ENCODE data around the gene MATCAP1. TPM values are rescaled to one million over a fixed set of nuclear protein-coding genes. Genes with fewer than 3 reads are reported as not detected.

Gene MATCAP1
- total and polyA plus RNA-seq, 2 of the 8 experiments (the other 6 are each of a cell fraction or from before 2014, with no cell fraction given), result 22.9 to 27.5 TPM

- TF ChIP-seq HDAC6 (IDR thresholded peaks at IDR 0.05; ENCODE audit: low read depth, low read length) (no peak), POLR2AphosphoS5 (IDR thresholded peaks at IDR 0.05; ENCODE audit: low read depth, low read length) (peak; percentile 94), CTCF (IDR thresholded peaks at IDR 0.05; ENCODE audit: control extremely low read depth in 1 of 3, insufficient read depth in 1 of 3, low read depth in 1 of 3, low read length in 3 of 3) (peak in 2 of 3 experiments; percentile 17 to 27; a peak in 3 of 4 replicates), KDM4A (IDR thresholded peaks at IDR 0.05; ENCODE audit: low read depth, low read length, severe bottlenecking) (peak; percentile 100), RNF2 (IDR thresholded peaks at IDR 0.05; ENCODE audit: borderline replicate concordance, low read depth, low read length, missing control alignments, poor library complexity, severe bottlenecking) (no peak), BACH1 (IDR thresholded peaks at IDR 0.05; ENCODE audit: low read length) (no peak), CTBP2 (IDR thresholded peaks at IDR 0.05; ENCODE audit: borderline replicate concordance, insufficient read depth, insufficient read length, low read length) (no peak), ATF2 (IDR thresholded peaks at IDR 0.05; ENCODE audit: low read length) (no peak; the same call in 1 of the 2 replicates), RAD21 (IDR thresholded peaks at IDR 0.05 in 1 of 2, conservative IDR thresholded peaks at IDR 0.05 in 1 of 2; ENCODE audit: low read depth in 2 of 2, low read length in 2 of 2) (no peak), KDM1A (IDR thresholded peaks at IDR 0.05; ENCODE audit: borderline replicate concordance, low read length) (no peak), GTF2F1 (IDR thresholded peaks at IDR 0.05; ENCODE audit: borderline replicate concordance, low read depth, low read length) (no peak; the same call in 1 of the 2 replicates), USF2 (IDR thresholded peaks at IDR 0.05; ENCODE audit: low read length) (no peak), BRCA1 (IDR thresholded peaks at IDR 0.05; ENCODE audit: low read depth, low read length) (no peak), BCL11A (IDR thresholded peaks at IDR 0.05; ENCODE audit: low read depth in 2 of 2, low read length in 2 of 2) (no peak), SP4 (IDR thresholded peaks at IDR 0.05; ENCODE audit: low read length) (peak; percentile 96), ZNF274 (IDR thresholded peaks at IDR 0.05; ENCODE audit: borderline replicate concordance, extremely low read depth, low read length) (no peak), EZH2 (IDR thresholded peaks at IDR 0.05; ENCODE audit: low read depth, low read length, severe bottlenecking) (no peak)
Measured at GRCh38 chr16:67226804-67227566, 43.2 kb upstream of the MATCAP1 start, which contains the start of gene TMEM208 (continued).
